Esophagus muscularis mucosa (tissue), 3 donors: ENCODE measurements around the gene ESYT2.

Source experiments
- CTCF ChIP-seq, 3 experiments: fragments of 200-600 bp in 2 of 3; fragments of 450-650 bp in 1 of 3; sonication (generic) in 2 of 3; IDR thresholded peaks; one replicate each; pipeline ENCODE4 v1.5.1; 2017 to 2019; ENCODE audit warnings: antibody characterized with exemption in 3 of 3, mild to moderate bottlenecking in 2 of 3, moderate library complexity in 1 of 3
- POLR2A ChIP-seq: fragments of 450-650 bp; IDR thresholded peaks from one replicate; pipeline ENCODE4 v1.6.1; 2017; ENCODE audit warnings: antibody characterized with exemption, moderate library complexity, mild to moderate bottlenecking, low read depth

- TF ChIP-seq CTCF (IDR thresholded peaks at IDR 0.05) (no peak), POLR2A (no peak)
Observed at GRCh38 chr7:158765020-158765419, 64.3 kb downstream of the ESYT2 start.
